PC-9 (cell line): Measurements from ENCODE around the gene CLEC3A.
A peak's percentile ranks its signal among the peaks of the same experiment; 100 is the strongest.

Experiments used
- EZH2 ChIP-seq: fragments of 200-600 bp; sonication (generic); IDR thresholded peaks from 2 replicates; pipeline ENCODE4 v1.8.0; 2017; ENCODE audit warnings: antibody characterized with exemption, low read depth
- TF ChIP-seq, protein P1 (sequence below): fragments of 200-600 bp; sonication (generic); conservative IDR thresholded peaks from 2 replicates; pipeline ENCODE4 v1.6.1; 2017; ENCODE audit warnings: mixed run types, antibody characterized with exemption, mild to moderate bottlenecking, moderate library complexity

DNA sequence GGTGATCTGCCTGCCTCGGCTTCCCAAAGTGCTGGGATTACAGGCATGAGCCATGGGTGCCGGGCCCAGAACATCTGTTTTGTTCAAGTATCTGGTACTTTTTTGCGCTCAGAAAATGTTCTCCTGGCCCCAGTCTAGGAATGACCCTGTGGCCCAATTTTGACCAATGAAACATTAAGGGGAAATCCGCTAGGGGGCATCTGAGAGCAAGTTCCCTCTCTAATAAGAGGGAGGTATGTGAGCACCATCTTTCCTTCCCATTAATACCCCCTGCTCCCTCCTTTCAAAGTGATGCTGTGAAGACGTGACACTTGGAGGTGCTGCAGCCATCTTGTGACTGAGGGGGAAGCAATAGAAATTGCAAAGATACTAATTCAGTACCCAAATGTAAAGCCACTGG, 16.5 kb upstream of the CLEC3A start:
- TF ChIP-seq EZH2: no peak
- TF ChIP-seq, protein P1, sequence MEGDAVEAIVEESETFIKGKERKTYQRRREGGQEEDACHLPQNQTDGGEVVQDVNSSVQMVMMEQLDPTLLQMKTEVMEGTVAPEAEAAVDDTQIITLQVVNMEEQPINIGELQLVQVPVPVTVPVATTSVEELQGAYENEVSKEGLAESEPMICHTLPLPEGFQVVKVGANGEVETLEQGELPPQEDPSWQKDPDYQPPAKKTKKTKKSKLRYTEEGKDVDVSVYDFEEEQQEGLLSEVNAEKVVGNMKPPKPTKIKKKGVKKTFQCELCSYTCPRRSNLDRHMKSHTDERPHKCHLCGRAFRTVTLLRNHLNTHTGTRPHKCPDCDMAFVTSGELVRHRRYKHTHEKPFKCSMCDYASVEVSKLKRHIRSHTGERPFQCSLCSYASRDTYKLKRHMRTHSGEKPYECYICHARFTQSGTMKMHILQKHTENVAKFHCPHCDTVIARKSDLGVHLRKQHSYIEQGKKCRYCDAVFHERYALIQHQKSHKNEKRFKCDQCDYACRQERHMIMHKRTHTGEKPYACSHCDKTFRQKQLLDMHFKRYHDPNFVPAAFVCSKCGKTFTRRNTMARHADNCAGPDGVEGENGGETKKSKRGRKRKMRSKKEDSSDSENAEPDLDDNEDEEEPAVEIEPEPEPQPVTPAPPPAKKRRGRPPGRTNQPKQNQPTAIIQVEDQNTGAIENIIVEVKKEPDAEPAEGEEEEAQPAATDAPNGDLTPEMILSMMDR: peak; percentile 37; the same call in 1 of the 2 replicates
